BE2C (cell line): Measurements from ENCODE around the gene PATJ.

Experiments
- DNase-seq: peaks from one replicate; pipeline ENCODE4 v3.0.0-alpha.2; 2020
- H3K27me3 ChIP-seq: fragments of 250-450 bp; sonication (Bioruptor Pico); 2 replicates; pipeline ENCODE4 v1.5.1; 2020; ENCODE audit warnings: mild to moderate bottlenecking
- H3K36me3 ChIP-seq: fragments of 250-450 bp; sonication (Bioruptor Pico); 2 replicates; pipeline ENCODE4 v1.5.1; 2020; ENCODE audit warnings: mild to moderate bottlenecking
- H3K4me1 ChIP-seq: fragments of 250-450 bp; sonication (Bioruptor Pico); 2 replicates; pipeline ENCODE4 v1.5.1; 2020
- H3K4me3 ChIP-seq: 2 replicates; pipeline ENCODE4 v1.5.1; 2011; ENCODE audit warnings: low read depth, low read length
- H3K9me3 ChIP-seq: fragments of 250-450 bp; sonication (Bioruptor Pico); 2 replicates; pipeline ENCODE4 v1.5.1; 2020
- TF ChIP-seq, protein P1 (sequence below): IDR thresholded peaks from 2 replicates; pipeline ENCODE4 v1.5.1; 2012; ENCODE audit warnings: mild to moderate bottlenecking, low read depth, low read length

The PATJ gene

DNA sequence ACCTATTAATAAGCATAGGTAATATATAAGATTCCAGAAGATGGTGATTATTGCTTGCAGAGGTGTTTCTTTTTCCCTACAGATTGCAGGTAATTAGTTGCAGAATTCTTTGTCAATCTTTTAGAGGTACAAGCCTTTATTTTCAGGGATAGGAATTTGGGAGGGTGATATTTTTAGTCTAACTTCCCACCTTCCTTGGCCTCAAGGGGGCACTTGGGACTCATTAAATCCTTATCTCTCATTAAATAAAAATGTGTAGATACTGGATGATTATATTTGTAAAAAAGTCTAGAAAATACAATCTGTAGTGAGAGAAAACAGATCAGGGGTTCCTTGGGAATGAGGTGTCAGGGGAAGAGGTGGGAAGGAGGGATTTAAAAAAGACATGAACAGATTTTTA is 179.2 kb downstream of the PATJ start:
- TF ChIP-seq, protein P1, sequence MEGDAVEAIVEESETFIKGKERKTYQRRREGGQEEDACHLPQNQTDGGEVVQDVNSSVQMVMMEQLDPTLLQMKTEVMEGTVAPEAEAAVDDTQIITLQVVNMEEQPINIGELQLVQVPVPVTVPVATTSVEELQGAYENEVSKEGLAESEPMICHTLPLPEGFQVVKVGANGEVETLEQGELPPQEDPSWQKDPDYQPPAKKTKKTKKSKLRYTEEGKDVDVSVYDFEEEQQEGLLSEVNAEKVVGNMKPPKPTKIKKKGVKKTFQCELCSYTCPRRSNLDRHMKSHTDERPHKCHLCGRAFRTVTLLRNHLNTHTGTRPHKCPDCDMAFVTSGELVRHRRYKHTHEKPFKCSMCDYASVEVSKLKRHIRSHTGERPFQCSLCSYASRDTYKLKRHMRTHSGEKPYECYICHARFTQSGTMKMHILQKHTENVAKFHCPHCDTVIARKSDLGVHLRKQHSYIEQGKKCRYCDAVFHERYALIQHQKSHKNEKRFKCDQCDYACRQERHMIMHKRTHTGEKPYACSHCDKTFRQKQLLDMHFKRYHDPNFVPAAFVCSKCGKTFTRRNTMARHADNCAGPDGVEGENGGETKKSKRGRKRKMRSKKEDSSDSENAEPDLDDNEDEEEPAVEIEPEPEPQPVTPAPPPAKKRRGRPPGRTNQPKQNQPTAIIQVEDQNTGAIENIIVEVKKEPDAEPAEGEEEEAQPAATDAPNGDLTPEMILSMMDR: no peak
- no peak for DNase-seq
- Histone ChIP-seq H3K9me3 (no peaks in the 10 kb centered on the region), H3K36me3 (no peaks in the 10 kb centered on the region), H3K27me3 (no peaks in the 10 kb centered on the region), H3K4me1 (no peaks in the 10 kb centered on the region), H3K4me3 (no peak overlapping the region)

GRCh38 chr1:61922950-61923480 is 180.7 kb downstream of the PATJ start:
- no peak overlapping the region for H3K4me3 ChIP-seq
- no peaks in the 10 kb centered on the region for H3K36me3 ChIP-seq
- H3K27me3 ChIP-seq: no peaks in the 10 kb centered on the region
- no peak for DNase-seq
- TF ChIP-seq, protein P1: no peak
- no peaks in the 10 kb centered on the region for H3K4me1 ChIP-seq
- no peaks in the 10 kb centered on the region for H3K9me3 ChIP-seq

DNA sequence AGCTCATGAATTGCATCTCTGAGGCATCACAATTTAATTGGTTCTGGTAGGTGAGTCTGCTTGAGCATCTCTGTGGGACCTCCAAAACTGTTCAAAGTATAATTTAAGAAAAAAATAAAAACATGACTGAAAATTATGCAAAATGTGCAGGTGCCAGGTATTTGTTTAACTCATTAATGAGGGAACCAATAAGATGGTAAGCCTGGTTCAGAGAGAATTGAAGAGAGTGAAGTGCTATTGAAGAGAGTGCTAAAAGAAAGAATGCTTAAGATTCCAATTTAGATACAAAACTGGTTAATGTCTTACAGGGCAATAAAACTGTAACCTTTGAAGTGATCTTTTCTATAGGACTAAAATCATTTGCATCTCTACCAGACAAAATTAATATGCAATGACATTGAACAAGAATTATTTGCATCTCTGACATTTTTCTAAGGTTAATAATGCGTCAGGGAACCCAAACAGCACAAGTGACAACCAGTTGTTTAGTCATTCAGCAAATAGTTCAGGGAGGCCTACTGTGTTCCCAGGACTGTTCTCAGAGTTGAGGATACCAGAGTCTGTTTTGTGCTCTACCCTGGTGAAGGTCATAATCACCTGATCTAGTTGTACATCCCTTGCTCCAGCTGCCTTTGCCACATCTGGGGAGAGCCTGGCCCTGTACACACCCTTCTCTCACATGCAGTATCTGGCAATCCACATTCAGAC is 183.5 kb downstream of the PATJ start:
- DNase-seq: no peak
- TF ChIP-seq, protein P1: no peak
- Histone ChIP-seq H3K36me3 (no peaks in the 10 kb centered on the region), H3K4me1 (no peaks in the 10 kb centered on the region), H3K9me3 (no peaks in the 10 kb centered on the region), H3K27me3 (no peaks in the 10 kb centered on the region), H3K4me3 (no peak overlapping the region)

DNA sequence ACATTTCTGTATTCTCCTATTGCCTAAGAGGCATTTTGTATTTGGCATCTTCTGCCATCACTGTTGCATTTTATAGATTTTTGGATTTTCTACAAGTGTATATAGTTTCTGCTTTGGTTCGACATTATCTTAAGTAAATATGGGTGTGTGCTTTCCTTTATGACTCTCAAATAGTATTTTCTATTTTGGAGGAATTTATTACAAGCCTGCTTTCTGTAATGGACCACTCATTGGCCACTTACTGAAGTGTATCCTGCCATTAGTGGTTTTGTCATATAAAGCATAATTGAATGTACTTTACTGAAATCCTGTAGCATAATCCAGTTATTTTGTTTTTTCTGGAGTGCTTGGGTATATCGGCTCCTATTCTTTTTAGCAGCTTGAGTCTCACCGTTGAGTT is 184.3 kb downstream of the PATJ start:
- no peak for DNase-seq
- no peaks in the 10 kb centered on the region for H3K9me3 ChIP-seq
- no peaks in the 10 kb centered on the region for H3K4me1 ChIP-seq
- no peaks in the 10 kb centered on the region for H3K27me3 ChIP-seq
- H3K4me3 ChIP-seq: no peak overlapping the region
- H3K36me3 ChIP-seq: no peaks in the 10 kb centered on the region
- TF ChIP-seq, protein P1: no peak

GRCh38 chr1:61930116-61930645 is 187.9 kb downstream of the PATJ start:
- TF ChIP-seq, protein P1: no peak
- H3K4me1 ChIP-seq: no peaks in the 10 kb centered on the region
- no peak overlapping the region for H3K4me3 ChIP-seq
- H3K36me3 ChIP-seq: no peaks in the 10 kb centered on the region
- DNase-seq: no peak
- H3K27me3 ChIP-seq: no peaks in the 10 kb centered on the region
- no peaks in the 10 kb centered on the region for H3K9me3 ChIP-seq

- TF ChIP-seq, protein P1: no peak
- Histone ChIP-seq H3K27me3 (no peaks in the 10 kb centered on the region), H3K36me3 (no peaks in the 10 kb centered on the region), H3K4me1 (no peaks in the 10 kb centered on the region), H3K4me3 (no peak overlapping the region), H3K9me3 (no peaks in the 10 kb centered on the region)
- no peak for DNase-seq
Measured at GRCh38 chr1:61931587-61932279, 189.5 kb downstream of the PATJ start.
